GM12892 (cell line): ENCODE results near the gene TMEM143.

Experiments
- DNase-seq: peaks from one replicate; pipeline ENCODE4 v3.0.0; 2011; ENCODE audit not compliant: insufficient read length
- FAIRE-seq: peaks from 2 replicates; lab custom pipeline; 2011; peaks lifted over from hg19 to GRCh38; lab: Jason Lieb, UNC
- POLR2A ChIP-seq: IDR thresholded peaks from 2 replicates; pipeline ENCODE4 v1.6.1; 2011; ENCODE audit warnings: low read depth, low read length, control low read depth
- POLR2AphosphoS5 ChIP-seq: IDR thresholded peaks from 2 replicates; pipeline ENCODE4 v1.6.1; 2011; ENCODE audit warnings: low read depth, low read length, control low read depth
- TAF1 ChIP-seq: IDR thresholded peaks from 2 replicates; pipeline ENCODE4 v1.6.1; 2011; ENCODE audit warnings: low read depth, mild to moderate bottlenecking, control low read depth, low read length, borderline replicate concordance

TMEM143 gene

DNA sequence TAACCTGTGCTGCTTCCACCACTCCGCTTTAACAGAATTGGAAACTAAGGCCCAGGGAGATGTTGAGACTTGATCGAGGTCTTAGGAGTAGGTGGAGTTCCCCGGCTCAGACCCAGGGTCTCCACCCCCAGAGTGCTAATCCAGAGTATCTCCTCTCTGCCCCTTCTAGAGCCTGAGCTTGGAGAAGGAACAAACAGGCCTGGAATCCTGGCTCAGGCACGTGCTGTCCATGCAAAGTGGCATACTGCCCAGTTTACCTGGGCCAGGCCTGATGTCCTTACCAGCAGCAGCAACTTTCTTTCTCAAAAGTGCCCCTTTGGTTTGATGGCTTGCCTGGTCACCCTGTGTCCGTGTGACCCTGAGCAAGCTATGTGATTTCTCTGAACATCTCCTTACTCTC, 4.1 kb upstream of the TMEM143 start:
- no peak for DNase-seq
- FAIRE-seq = no peak
- no peak for TF ChIP-seq TAF1
- TF ChIP-seq POLR2A = no peak
- no peak for TF ChIP-seq POLR2AphosphoS5

DNA sequence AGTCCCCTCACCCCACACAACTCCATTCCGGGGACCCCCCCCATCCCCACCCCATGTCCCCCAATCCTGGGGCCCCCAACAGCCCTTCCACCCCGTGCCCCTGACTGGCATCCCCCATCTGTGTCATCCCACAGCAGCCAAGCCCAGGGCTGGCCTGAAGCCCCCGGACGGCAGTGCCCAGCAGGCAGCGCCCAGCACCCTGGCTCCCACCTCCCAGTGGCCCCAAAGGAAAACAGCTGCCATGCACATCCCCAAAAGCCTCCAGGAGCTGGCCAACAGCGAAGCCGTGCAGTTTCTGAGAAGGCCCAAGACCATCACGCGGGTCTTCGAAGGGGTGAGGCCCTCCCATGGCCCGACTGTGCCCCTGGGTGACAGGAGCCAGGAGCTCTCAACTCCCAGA, 1.9 kb upstream of the TMEM143 start:
- no peak for TF ChIP-seq TAF1
- TF ChIP-seq POLR2AphosphoS5 = no peak
- TF ChIP-seq POLR2A = no peak
- no peak for FAIRE-seq
- DNase-seq = no peak

DNA sequence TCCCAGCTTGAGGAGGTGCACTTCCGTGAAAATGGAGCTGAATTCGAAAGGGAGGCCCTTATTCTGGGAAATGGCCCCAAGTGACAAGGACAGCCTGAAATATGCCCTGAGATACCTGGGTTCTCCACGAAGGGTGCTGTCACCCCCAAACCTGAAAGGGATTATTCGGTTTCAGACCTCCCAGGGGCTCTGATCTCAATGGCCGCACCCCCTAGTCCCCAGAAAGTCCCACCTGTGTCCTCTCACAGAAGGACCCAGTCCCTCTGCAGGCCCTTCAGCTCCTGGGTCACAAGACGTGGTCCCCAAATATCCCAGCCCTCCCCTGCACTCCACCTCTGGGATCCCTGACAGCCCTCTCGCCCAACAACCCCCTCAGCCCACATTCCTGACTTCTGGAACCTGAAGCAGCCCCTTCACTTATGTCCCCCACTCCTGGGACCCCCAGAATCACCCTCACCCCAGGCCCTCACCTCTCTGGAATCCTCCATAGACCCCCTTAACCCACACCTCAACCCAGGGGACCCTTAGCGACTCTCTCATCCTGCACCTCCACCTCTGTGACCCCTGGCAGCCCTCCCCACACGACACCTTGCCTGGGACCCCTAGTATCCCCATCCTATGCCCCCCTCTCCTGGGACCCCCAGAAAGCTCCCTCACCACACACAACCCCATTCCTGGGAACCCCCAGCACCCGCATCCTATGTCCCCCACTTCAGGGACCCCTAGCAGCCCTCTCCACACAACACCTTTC, 1.0 kb upstream of the TMEM143 start:
- no peak for TF ChIP-seq POLR2AphosphoS5
- no peak; the same call in 1 of the 2 replicates for TF ChIP-seq POLR2A
- TF ChIP-seq TAF1 = no peak
- FAIRE-seq = no peak

DNA sequence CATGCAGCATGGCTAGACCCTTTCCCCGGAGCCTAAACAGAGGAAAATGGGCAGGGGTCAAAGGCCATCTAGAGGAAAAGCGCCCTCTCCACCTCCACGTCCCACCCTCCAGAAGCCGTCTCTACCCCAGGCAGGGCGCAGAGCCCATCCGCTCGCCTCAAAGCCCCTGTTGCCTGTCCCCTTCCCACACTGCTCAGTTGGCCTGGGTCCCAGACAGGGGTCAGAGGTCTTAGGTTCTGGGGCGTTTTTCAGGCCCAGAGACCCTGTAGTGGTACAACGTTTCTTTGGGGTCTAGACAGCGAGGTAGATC, 285 bp downstream of the TMEM143 start:
- FAIRE-seq (no peak), DNase-seq (no peak)
- TF ChIP-seq TAF1 (no peak), POLR2AphosphoS5 (no peak; the same call in 1 of the 2 replicates), POLR2A (no peak; the same call in 1 of the 2 replicates)

More for the DNA sequence above, 1.0 kb upstream of the TMEM143 start:
- DNase-seq = no peak

DNA sequence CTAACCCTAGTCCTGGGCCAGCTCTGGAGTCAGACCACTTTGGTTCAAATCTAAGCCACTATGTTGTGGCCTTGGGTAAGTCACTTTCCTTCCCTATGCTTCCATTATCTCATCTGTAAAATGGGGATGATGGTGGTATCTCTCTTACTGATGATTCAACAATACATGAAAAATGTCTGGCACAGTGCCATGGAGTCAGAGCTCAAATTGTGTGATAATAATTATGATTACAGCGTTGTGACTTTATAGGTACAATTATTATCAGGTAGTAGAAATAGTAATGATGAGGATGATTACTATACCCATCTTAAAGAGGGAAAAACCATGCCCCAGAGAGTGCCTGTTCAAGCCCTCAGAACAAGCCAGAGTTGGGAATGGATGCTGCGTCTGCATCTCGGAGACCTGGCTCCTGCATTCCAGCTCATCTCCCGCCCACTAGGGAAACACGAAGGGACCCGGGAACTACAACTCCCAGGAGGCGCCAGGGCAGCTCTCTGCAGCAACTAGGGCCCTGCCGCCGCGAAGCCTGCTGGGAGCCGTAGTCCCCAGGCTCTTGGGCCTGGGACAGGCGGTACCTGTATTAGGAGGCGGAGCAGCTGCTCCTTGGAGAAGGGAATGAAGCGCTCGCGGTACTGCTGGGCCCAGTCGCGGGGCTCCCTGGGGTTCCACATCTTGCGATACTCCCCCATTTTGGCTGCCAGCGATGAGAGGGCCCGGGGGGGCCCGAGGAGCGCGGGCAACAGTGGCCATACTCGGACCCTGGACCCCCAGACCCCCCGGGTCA, 832 bp downstream of the TMEM143 start:
- peak; percentile 38 for FAIRE-seq
- TF ChIP-seq POLR2A = no peak
- no peak for TF ChIP-seq POLR2AphosphoS5
- TF ChIP-seq TAF1 = no peak
- peak; percentile 85 for DNase-seq

DNA sequence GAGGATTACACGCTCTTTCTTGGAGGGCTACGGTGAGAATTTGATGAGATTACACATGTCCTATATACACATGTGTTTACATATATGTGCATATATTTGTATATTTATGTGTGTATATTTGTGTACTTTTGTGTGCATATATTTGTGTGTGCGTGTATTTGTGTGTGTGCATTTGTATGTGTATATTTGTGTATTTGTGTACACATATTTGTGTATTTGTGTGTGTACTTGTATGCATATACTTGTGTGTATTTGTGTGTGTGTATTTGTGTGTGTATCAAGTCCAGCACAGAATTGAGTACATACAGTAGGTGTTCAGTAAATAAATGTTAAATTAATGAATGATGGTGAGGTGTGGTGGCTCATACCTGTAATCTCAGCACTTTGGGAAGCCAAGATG, 1.8 kb downstream of the TMEM143 start:
- no peak for TF ChIP-seq POLR2A
- TF ChIP-seq POLR2AphosphoS5 = no peak
- no peak for TF ChIP-seq TAF1
- FAIRE-seq (no peak), DNase-seq (no peak)

DNA sequence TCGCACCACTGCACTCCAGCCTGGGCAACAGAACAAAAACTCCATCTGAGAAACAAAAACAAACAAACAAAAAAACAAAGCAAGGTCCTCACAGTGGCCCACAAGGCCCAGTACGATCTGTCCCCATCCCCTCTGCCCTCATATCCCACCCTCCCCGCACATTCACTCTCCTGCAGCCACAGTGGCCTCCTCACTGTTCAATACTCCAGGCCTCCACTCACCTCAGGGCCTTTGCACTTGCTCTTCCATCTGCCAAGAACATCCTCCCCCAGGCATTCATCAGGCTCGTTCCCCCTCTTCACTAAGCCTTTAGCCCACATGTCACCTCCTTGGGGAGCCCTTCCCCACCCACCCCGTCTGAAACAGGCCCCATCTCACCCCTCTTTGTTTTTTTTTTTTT, 4.6 kb downstream of the TMEM143 start:
- DNase-seq = no peak
- no peak for FAIRE-seq
- no peak for TF ChIP-seq POLR2AphosphoS5
- TF ChIP-seq POLR2A = no peak

DNA sequence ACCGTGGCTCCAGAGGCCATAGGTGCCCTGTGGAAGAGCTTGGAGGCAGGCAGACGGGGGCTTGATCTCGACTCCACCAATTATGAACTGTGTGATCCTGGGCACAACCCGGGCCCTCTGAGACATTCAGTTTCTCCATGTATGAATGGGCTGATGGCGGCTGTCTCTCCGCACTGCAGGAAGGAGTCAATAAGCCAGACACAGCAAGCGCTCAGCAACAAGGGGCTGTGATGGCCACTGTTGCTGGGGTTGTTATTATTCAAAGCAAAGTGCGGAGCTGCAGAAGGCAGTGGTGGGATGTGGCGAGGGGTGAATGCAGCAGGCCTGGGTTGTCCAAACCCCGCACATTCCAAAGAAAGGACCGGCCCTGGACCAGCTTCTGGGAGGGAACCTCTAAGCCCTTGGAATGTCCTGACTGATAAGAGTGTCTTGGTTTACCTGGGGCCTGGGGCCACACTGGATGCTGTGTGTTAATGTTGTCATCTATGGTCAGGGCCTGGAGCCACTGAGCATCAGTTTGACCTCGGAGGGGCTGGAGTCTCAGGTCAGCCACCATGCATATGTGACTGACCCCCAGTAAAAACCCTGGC, 8.3 kb downstream of the TMEM143 start:
- no peak for TF ChIP-seq POLR2AphosphoS5
- TF ChIP-seq TAF1 = no peak
- TF ChIP-seq POLR2A = no peak
- no peak for FAIRE-seq
- no peak for DNase-seq

DNA sequence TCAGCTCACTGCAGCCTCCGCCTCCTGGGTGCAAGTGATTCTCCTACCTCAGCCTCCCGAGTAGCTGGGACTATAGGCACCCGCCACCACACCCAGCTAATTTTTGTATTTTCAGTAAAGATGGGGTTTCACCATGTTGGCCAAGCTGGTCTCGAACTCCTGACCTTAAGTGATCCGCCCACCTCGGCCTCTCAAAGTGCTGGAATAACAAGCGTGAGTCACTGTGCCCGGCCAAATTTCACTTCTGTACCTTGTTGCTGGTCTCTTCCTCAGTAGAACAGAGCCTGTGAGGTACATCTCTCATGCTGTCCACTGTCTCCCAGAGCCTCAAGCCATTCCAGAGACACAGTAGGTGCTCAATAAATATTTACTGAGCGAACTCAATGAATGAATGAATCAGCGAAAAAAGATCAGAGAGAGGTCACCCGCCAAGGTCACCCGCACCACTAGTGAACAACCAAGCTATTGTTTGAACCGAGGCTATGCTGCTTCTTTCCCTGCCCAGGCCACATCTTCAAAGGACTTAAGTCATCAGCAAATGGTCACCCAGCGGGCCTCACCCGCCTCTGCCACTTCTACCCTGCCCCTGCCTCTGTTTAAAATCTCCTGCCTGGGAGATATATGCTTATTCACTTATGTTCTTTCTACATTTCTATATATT, 9.3 kb downstream of the TMEM143 start:
- TF ChIP-seq TAF1 = no peak
- TF ChIP-seq POLR2AphosphoS5 = no peak
- TF ChIP-seq POLR2A = no peak
- DNase-seq = no peak
- FAIRE-seq = no peak

DNA sequence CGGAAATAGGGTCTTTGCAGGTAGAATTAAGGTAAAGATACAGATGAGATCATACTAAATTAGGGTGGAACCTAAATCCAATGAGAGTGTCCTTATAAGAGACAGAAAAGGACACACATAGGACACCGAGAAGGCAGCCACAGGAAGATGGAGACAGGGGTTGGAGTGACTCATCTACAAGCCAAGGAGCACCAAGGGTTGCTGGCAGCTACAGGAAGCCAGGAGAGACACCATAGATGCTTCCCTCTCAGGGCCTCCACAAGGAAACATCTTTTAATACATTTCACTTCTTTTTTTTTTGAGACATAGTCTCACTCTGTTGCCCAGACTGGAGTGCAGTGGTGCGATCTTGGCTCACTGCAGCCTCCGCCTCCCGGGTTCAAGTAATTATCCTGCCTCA, 10.1 kb downstream of the TMEM143 start:
- no peak for DNase-seq
- no peak for FAIRE-seq
- TF ChIP-seq POLR2A (no peak), POLR2AphosphoS5 (no peak), TAF1 (no peak)

DNA sequence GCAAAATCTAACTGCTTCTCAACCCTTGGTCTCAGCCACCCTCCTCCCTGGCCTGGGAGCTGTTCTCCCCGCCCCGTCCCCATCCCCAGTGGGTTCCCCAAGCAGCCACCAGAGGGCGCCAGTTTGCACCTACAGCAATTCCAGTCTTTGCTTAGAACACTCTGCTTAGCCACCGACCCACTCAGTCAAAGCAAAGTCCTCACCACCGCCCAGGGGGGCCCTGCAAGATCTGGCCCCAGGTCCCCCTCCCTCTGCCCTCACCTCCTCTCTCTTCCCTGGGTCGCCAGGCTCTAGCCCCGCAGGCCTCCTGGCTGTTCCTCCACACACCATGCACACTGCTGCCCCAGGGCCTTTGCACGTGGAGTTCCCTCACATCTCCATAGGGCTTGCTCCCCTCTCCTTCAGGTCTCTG, 12.4 kb downstream of the TMEM143 start:
- FAIRE-seq (no peak), DNase-seq (peak; percentile 77)
- TF ChIP-seq POLR2AphosphoS5 = no peak
- no peak for TF ChIP-seq TAF1
- TF ChIP-seq POLR2A = no peak

DNA sequence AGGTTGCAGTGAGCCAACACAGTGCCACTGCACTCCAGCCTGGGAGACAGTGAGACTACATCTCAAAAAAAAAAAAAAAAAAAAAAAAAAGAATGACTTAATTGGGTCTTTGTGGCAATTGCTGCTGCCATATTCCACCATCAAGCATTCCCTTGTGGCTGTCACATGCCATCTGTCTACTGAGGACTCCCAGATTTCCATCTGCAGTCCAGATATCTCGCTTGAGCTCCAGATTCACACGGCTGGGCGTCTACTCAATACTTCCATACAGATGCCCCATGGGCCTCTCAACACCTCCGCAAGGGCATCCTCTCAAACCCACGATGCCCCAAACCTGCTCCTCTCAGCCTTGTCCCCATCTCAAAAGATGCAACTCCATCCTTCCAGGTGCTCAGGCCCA, 12.9 kb downstream of the TMEM143 start:
- TF ChIP-seq TAF1 (no peak), POLR2A (no peak)
- FAIRE-seq (no peak), DNase-seq (no peak)
